Muscle of arm (tissue), 14 donors: Measurements from ENCODE around the gene XRCC1. TPM values are rescaled to one million over a fixed set of nuclear protein-coding genes. Genes with fewer than 3 reads are reported as not detected.

Source experiments
- DNase-seq: peaks from one replicate; pipeline ENCODE4 v3.0.0-alpha.2; 2013
- long read RNA-seq, 11 donors: transcript quantifications; one replicate each; lab custom pipeline, GENCODE V29; 2026
- polyA plus RNA-seq, 12 donors: library from polyadenylated mRNA; unstranded; fragments of 120-200 nt; gene quantifications; one replicate each; pipeline ENCODE4 v1.2.1, GENCODE V29; 2013; ENCODE audit not compliant: insufficient read length in 12 of 12

XRCC1 gene
- polyA plus RNA-seq, result 10 to 100 TPM in 11 of 12 donors, not detected in 1; 22.0 to 50.6 (median 30.6) TPM
- long read RNA-seq, donor 1, partial matches to known transcripts, result 13 of 23 reads
- long read RNA-seq, donor 1, other reads (novel, unspliced or antisense), result 8 of 23 reads
- long read RNA-seq, donor 2, partial matches to known transcripts, result 6 of 8 reads
- long read RNA-seq, donor 2, other reads (novel, unspliced or antisense), result 0 of 8 reads
- long read RNA-seq, donor 3, result 0 reads
- long read RNA-seq, donor 4, result 0 reads
- long read RNA-seq, donor 5, partial matches to known transcripts, result 0 of 3 reads
- long read RNA-seq, donor 5, other reads (novel, unspliced or antisense), result 0 of 3 reads
- long read RNA-seq, donor 6, partial matches to known transcripts, result 0 of 3 reads
- long read RNA-seq, donor 6, other reads (novel, unspliced or antisense), result 0 of 3 reads
- long read RNA-seq, donor 7, partial matches to known transcripts, result 0 of 1 reads
- long read RNA-seq, donor 7, other reads (novel, unspliced or antisense), result 0 of 1 reads
- long read RNA-seq, donor 8, transcript XRCC1-201 (17 exons, 2,802 nt), result major isoform, 6 of 6 reads
- long read RNA-seq, donor 8, partial matches to known transcripts, result 0 of 6 reads
- long read RNA-seq, donor 8, other reads (novel, unspliced or antisense), result 0 of 6 reads
- long read RNA-seq, donor 9, partial matches to known transcripts, result 0 of 3 reads
- long read RNA-seq, donor 9, other reads (novel, unspliced or antisense), result 0 of 3 reads
- long read RNA-seq, donor 10, partial matches to known transcripts, result 0 of 4 reads
- long read RNA-seq, donor 10, other reads (novel, unspliced or antisense), result 0 of 4 reads
- long read RNA-seq, donor 11, partial matches to known transcripts, result 0 of 1 reads
- long read RNA-seq, donor 11, other reads (novel, unspliced or antisense), result 0 of 1 reads

DNA sequence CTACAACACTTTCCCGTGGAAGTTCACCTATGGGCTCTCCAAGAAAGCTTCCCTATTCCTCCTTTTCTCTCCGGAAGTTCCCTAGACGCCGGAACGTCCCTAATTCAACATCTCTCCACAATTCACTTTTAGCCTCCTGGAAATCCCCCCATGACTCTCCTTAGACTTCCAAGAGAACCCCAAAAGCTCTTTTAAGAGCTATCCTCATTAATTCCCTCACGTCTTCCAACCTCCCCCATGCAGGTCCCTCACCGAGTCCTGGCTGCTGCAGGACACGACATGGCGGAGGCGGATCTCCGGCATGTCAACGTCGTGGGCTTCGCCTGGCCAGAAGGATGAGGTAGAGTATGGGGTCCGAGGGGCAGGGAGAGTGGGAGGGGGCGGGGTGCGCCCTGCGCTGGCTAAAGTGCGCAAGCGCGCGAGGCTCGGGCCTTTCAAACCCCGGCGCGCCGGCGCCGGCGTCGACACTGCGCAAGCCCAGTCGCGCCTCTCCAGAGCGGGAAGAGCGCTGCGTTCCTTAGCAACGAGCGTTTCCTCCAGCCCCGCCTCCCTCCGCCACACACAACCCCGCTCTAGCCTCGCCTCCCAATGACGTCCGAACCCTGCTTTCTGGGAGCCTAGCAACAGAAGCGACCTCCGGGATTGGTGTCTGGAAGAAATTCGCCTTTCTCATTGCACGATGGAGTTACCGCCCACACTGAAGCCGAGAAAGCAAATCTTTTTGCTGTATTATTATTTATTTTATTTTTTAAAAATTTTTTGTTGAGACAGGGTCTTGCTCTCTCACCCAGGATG lies at the start of gene XRCC1, which contains the start of gene PINLYP:
XRCC1 (minus strand) TSS at position 372 of the 795 bp plus-strand sequence; CDS start at position 303, 69 bp downstream.
PINLYP (plus strand) TSS at position 646 of the 795 bp plus-strand sequence. CDS start 1,391 bp downstream, outside the sequence.
- DNase-seq, result peak; percentile 99

- no peak for DNase-seq
Observed at GRCh38 chr19:43624933-43625332, 49.6 kb upstream of the XRCC1 start.

- DNase-seq, result no peak
Observed at GRCh38 chr19:43623889-43624670, 48.8 kb upstream of the XRCC1 start.

DNA sequence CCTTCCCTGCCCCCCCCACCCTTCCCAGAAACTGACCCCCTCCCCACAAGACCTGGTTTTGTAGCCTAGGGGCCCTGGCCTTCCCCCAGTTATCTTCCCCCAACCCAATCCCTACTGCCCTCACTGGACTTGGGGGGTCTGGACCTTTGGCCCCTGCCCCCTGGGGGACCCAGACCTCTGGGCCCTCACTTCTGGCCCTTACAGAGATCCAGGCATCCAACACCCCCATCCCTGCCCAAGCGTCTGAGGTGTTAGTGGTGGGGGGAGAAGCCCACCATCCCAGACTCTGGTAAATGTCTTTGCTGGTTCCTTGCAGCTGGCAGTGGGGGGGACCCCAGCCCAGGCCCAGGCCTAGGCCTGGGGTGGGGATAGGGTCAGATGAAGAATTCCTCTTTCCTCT lies 47.6 kb upstream of the XRCC1 start:
- DNase-seq, result no peak

GRCh38 chr19:43622070-43622469 lies 46.7 kb upstream of the XRCC1 start:
- no peak for DNase-seq

DNA sequence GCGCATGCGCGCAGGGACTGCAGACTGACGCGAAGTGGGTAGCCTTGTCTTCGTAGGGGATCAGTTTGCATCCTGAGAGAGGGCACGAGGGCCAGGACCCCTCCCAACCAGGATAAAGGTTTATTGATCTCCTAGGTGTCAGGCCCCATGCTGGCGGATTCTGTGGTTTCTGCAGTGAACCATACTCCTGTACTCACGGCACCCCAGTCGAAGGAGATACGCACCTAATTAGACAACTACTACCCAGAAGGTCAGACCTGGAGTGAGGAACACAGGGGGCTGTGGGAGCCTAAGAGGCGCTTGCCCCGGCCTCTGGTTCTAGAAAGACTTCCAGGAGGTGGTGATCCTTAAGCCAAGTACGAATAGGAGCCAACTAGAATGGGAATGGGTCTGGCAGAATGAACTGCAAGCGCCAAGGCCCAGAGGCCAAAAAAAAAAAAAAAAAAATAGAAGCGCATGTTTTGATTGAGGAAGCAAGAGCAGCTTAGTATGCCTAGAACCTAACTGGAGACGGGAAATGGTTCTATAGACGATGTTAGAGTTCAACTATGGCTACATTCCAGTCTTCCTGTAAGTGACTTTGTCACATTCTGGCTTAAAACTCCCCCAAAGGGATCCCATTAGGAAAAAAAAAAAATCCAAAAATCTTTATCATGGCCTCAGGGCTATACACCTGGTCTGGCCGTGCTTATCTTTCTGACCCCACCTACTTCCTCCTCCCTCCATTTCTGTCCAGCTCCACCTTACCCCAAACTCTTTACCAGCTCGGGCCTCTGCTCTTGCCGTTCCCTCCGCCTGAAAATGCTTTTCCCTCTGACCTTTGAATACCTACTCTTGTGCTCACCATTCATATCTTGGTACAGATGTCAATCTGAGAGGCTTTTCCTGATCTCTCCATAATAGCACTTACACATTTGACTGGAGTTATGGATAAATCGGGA lies 45.0 kb upstream of the XRCC1 start:
- no peak for DNase-seq

GRCh38 chr19:43619262-43620060 lies 44.1 kb upstream of the XRCC1 start, which contains the start of gene ZNF428:
Gene ZNF428, minus strand, starts transcription at chr19:43619629. Its CDS starts 5,325 bp downstream, at chr19:43614304.
- DNase-seq, result peak; percentile 89

- DNase-seq, result peak; percentile 38
Observed at GRCh38 chr19:43618921-43619261, 43.6 kb upstream of the XRCC1 start.

- no peak for DNase-seq
Observed at GRCh38 chr19:43616954-43617353, 41.6 kb upstream of the XRCC1 start.

- no peak for DNase-seq
Observed at GRCh38 chr19:43616306-43616705, 41.0 kb upstream of the XRCC1 start.

GRCh38 chr19:43612374-43612773 lies 37.0 kb upstream of the XRCC1 start:
- DNase-seq, result no peak

DNA sequence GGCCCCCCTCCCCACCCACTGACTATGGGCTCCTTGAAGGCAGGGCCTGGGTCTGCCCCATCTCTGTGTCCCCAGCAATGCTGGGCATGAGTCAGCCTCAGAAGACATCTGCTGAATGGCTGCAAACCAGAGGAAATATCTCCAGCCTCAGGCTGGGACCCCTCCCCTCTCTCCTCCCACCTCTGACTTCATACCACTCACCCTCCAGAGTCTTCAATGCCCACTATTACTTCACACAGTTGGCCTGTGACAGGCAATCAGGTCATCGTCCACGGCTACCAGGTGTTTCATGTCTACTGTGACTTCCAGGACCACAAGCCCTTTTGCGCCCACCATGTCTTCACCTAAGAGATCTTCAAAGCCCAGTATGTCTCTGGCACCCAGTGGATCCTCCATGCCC lies 36.5 kb upstream of the XRCC1 start, which contains the start of gene SRRM5:
SRRM5 (plus strand) TSS at position 301 of the 400 bp plus-strand sequence; CDS start at position 335, 34 bp downstream.
- no peak for DNase-seq

DNA sequence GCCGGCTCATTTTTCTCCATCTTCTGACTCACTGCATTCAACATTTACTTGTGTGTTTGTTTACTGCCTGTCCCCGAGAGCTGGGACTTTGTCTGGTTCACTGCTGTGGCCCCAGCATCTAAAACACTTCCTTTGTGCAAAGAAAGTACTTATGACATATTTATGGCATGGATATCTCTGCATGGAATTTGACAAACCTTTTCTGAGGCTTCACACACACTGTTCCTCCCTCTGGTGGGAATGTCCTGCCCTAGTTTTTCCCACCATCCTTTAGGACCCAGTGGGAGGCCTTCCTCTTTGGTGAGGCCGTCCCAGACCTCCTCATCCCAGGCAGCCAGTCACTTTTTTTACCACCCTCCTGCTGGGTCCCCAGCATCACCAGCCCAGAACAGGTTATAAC lies 35.2 kb upstream of the XRCC1 start:
- no peak for DNase-seq

DNA sequence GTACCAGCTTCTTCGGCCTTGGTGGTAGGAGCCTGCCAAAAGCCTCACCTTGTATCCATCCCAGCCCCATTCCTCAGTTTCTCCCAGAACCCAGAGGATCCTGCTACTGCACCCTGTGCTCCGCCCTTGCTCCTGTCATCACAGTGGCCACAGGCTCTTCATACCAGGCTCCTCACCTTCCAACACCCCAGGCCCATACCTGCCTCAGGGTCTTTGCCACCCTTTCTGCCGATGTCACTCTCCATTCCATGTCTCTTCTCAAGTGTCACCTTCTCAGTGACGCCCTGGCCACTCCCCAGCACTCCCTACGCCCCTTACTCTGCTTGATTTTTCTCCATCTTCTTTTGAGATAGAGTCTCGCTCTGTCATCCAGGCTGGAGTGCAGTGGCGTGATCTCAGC lies 34.5 kb upstream of the XRCC1 start:
- DNase-seq, result no peak

DNA sequence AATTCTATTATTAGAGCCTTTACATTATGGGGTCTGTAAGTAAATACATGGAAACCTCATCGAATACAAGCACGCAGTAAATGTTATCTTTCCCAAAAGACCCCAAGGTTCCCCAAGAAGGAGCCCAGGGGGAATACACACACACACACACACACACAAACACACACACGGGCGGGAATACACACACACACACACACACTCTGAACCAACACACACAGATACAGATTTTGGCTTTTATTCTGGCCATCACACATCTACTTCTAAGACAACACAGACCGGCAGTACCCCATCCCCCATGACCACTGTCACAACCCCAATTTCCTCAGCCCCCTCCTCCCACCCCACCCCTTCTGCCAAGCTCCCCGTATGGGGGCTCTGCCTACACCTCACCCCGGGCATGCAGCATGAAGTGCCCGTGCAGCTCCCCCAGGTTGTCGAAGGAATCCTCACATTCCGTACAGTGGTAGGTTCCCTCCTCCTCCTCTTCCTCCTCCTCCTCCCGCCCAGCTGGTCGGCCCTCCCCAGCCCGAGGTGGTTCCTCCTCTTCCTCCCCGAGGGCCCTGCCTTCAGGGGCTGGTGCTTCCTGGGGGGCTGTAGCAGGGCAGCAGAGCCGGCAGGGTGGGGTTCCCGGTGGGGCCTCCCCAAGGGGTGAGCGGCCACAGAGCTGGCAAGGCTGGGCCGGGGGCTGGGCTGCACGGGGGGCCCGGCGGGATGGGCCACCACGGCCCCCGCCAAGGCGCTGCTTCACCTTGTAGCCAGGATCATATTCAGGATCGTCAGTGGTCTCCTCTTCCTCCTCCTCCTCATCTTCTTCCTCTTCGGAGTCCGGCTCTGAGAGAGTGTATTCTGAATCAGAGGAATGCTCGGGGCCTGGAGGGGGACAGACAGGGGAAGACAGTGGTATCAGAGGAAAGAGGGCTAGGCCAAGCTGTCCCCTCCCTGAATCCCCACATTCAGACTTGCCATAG lies 32.2 kb upstream of the XRCC1 start:
- no peak for DNase-seq

- peak; percentile 26 for DNase-seq
Observed at GRCh38 chr19:43606569-43607229, 31.4 kb upstream of the XRCC1 start.
